ENCODE measurements around the gene HS6ST1.

Gene HS6ST1

DNA sequence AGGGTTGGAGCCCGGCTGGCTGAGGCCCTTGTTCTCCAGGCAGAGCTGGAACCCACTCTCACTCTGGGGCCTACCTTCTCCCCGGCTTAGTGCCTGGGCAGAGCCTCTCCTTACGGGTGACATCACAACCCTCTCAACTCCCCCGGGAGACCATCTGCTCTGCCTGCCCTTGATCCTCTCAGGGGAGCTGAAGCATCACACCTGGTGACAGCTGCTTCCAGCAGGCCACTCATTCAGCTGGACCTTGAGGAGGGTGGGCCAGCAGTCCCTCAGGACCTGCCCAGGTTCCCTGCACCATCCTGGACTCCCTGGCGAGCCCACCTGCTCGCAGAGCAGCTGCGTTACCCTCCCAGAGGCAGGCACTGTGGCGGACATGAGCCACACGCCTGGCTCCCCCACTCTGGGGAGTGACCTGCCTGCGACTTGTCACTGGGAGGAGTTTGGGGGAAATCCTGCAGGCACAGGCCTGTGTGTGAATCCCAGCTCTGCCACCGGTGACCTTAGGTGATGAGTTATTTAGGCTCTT, 13.1 kb downstream of the HS6ST1 start:
- no peaks in the 10 kb centered on the region for H3K27me3 ChIP-seq (ENCODE audit: insufficient read depth, low read length, poor library complexity)
- TF ChIP-seq EZH2 (IDR thresholded peaks at IDR 0.05; ENCODE audit: borderline replicate concordance, low read depth, low read length, severe bottlenecking), result no peak
- TF ChIP-seq, protein P1, sequence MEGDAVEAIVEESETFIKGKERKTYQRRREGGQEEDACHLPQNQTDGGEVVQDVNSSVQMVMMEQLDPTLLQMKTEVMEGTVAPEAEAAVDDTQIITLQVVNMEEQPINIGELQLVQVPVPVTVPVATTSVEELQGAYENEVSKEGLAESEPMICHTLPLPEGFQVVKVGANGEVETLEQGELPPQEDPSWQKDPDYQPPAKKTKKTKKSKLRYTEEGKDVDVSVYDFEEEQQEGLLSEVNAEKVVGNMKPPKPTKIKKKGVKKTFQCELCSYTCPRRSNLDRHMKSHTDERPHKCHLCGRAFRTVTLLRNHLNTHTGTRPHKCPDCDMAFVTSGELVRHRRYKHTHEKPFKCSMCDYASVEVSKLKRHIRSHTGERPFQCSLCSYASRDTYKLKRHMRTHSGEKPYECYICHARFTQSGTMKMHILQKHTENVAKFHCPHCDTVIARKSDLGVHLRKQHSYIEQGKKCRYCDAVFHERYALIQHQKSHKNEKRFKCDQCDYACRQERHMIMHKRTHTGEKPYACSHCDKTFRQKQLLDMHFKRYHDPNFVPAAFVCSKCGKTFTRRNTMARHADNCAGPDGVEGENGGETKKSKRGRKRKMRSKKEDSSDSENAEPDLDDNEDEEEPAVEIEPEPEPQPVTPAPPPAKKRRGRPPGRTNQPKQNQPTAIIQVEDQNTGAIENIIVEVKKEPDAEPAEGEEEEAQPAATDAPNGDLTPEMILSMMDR (IDR thresholded peaks at IDR 0.05; ENCODE audit: borderline replicate concordance, extremely low read depth, low read length, poor library complexity, severe bottlenecking), result no peak
- H3K4me3 ChIP-seq (ENCODE audit: low read depth in 1 of 2, low read length in 2 of 2), result no peak overlapping the region
- peak; percentile 59 for ATAC-seq (ENCODE audit: insufficient read depth, low read depth)
- peaks cover 100% of the 10 kb centered on the region for H3K79me2 ChIP-seq (ENCODE audit: insufficient read depth, low read length)
- H3K4me2 ChIP-seq (ENCODE audit: insufficient read depth, low read length), result no peak overlapping the region
- H3K36me3 ChIP-seq (ENCODE audit: insufficient read depth, low read length), result peaks cover 98% of the 10 kb centered on the region
- no peak overlapping the region for H3K27ac ChIP-seq (ENCODE audit: low read length)
- peaks cover 28% of the 10 kb centered on the region for H3K4me1 ChIP-seq (ENCODE audit: insufficient read depth, low read length)
- H2AFZ ChIP-seq (ENCODE audit: low read depth, low read length), result no peak overlapping the region
- DNase-seq, result peak; percentile 44
- H3K9me3 ChIP-seq (ENCODE audit: insufficient read depth, low read length, severe bottlenecking), result no peaks in the 10 kb centered on the region
- H3K9ac ChIP-seq (ENCODE audit: low read depth, low read length), result no peak overlapping the region
- peaks cover 100% of the 10 kb centered on the region for H4K20me1 ChIP-seq (ENCODE audit: insufficient read depth, low read length)

DNA sequence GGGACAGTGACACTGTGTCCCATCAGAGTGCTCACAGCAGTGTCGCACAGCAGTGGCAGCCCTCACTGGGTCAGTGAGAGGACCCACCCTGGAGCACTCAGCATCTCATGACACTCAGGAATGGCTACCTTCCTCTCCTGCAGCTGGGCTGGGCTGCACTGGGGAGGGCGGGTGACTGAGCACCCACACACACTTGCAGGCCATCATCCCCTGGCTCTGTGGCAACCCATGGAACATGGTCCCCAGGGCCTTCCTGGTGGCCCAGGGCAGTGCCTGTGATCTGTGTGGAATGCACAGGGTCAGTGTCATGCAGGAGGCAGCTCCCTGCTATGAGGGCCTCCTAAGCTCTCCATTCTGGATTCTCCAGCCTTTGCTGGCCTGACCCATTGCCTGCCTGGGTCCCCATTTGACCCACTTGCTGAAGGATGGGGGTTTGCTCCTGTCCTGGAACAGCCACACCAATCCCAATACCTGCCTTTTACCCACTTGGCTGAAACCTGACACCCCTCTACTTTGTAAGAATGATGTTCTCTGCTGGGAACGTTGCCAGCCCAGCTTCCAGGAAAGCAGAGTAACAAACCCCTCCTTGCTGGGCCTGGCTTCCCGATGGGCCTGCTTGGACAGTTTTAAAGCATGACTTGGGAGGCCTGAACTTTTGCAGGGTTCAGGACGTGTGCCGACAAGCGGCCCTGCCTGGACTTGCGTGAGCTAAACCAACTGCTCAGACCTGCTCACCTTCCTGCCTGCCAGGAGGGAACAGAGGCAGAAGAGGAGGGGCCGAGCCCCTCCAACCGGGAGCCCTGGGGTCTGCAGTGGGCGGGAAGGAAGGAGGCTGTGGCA, 13.7 kb downstream of the HS6ST1 start:
- peaks cover 21% of the 10 kb centered on the region for H3K4me1 ChIP-seq (ENCODE audit: insufficient read depth, low read length)
- H3K9me3 ChIP-seq (ENCODE audit: insufficient read depth, low read length, severe bottlenecking), result no peaks in the 10 kb centered on the region
- peaks cover 98% of the 10 kb centered on the region for H3K36me3 ChIP-seq (ENCODE audit: insufficient read depth, low read length)
- no peak for DNase-seq
- TF ChIP-seq, protein P1 (IDR thresholded peaks at IDR 0.05; ENCODE audit: borderline replicate concordance, extremely low read depth, low read length, poor library complexity, severe bottlenecking), result no peak
- TF ChIP-seq EZH2 (IDR thresholded peaks at IDR 0.05; ENCODE audit: borderline replicate concordance, low read depth, low read length, severe bottlenecking), result no peak
- no peak for ATAC-seq (ENCODE audit: insufficient read depth, low read depth)
- H3K79me2 ChIP-seq (ENCODE audit: insufficient read depth, low read length), result peaks cover 100% of the 10 kb centered on the region
- H4K20me1 ChIP-seq (ENCODE audit: insufficient read depth, low read length), result peaks cover 100% of the 10 kb centered on the region
- H3K27me3 ChIP-seq (ENCODE audit: insufficient read depth, low read length, poor library complexity), result no peaks in the 10 kb centered on the region
- no peak overlapping the region for H3K4me3 ChIP-seq (ENCODE audit: low read depth in 1 of 2, low read length in 2 of 2)
- H3K9ac ChIP-seq (ENCODE audit: low read depth, low read length), result no peak overlapping the region
- no peak overlapping the region for H3K4me2 ChIP-seq (ENCODE audit: insufficient read depth, low read length)
- peak overlapping the region; percentile 18; the same call in 1 of the 2 replicates for H3K27ac ChIP-seq (ENCODE audit: low read length)
- H2AFZ ChIP-seq (ENCODE audit: low read depth, low read length), result no peak overlapping the region

DNA sequence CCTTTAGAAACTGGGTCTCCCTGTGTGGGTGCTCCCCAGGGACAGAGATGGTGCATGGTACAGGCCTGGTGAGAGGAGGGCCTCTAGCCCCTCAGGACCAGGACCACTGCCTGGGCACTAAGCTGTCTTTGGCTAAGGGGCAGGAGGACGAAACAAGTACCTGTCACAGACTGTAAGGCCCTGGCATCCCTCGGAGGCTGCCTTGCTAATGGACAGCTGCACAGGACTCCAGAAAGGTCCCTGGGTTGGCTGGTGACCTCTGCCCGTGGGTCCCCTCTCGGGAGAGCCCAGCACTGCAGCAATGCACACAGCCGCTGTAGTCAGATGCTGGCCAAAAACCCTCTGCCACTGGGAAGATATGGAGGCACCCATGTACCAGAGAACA, 14.3 kb downstream of the HS6ST1 start:
- H3K79me2 ChIP-seq (ENCODE audit: insufficient read depth, low read length), result peaks cover 100% of the 10 kb centered on the region
- no peak for ATAC-seq (ENCODE audit: insufficient read depth, low read depth)
- peaks cover 100% of the 10 kb centered on the region for H4K20me1 ChIP-seq (ENCODE audit: insufficient read depth, low read length)
- peaks cover 21% of the 10 kb centered on the region for H3K4me1 ChIP-seq (ENCODE audit: insufficient read depth, low read length)
- TF ChIP-seq EZH2 (IDR thresholded peaks at IDR 0.05; ENCODE audit: borderline replicate concordance, low read depth, low read length, severe bottlenecking), result no peak
- TF ChIP-seq, protein P1 (IDR thresholded peaks at IDR 0.05; ENCODE audit: borderline replicate concordance, extremely low read depth, low read length, poor library complexity, severe bottlenecking), result no peak
- peak overlapping the region; percentile 9; the same call in 1 of the 2 replicates for H3K27ac ChIP-seq (ENCODE audit: low read length)
- H2AFZ ChIP-seq (ENCODE audit: low read depth, low read length), result no peak overlapping the region
- H3K36me3 ChIP-seq (ENCODE audit: insufficient read depth, low read length), result peaks cover 98% of the 10 kb centered on the region
- H3K4me2 ChIP-seq (ENCODE audit: insufficient read depth, low read length), result no peak overlapping the region
- no peak for DNase-seq
- H3K27me3 ChIP-seq (ENCODE audit: insufficient read depth, low read length, poor library complexity), result no peaks in the 10 kb centered on the region
- H3K9ac ChIP-seq (ENCODE audit: low read depth, low read length), result no peak overlapping the region
- H3K4me3 ChIP-seq (ENCODE audit: low read depth in 1 of 2, low read length in 2 of 2), result no peak overlapping the region
- H3K9me3 ChIP-seq (ENCODE audit: insufficient read depth, low read length, severe bottlenecking), result no peaks in the 10 kb centered on the region
